Neural progenitor cell (in vitro differentiated cells): ENCODE results near the gene RABGGTB. TPM values are rescaled to one million over a fixed set of nuclear protein-coding genes. Genes with fewer than 3 reads are reported as not detected.

Experiments
- DNase-seq: peaks from one replicate; pipeline ENCODE4 v3.0.0-alpha.2; 2016; ENCODE audit warnings: low spot score
- H2AFZ ChIP-seq: fragments of 200-600 bp; sonication (generic); replicated peaks from 2 replicates; pipeline ENCODE4 v1.6.1; 2016; ENCODE audit warnings: antibody characterized with exemption
- H3F3A ChIP-seq: fragments of 200-600 bp; sonication (generic); 2 replicates; pipeline ENCODE4 v1.6.1; 2016; ENCODE audit warnings: antibody characterized with exemption, low read depth
- H3K27ac ChIP-seq: fragments of 200-600 bp; sonication (generic); 2 replicates; pipeline ENCODE4 v1.5.1; 2016; ENCODE audit warnings: mild to moderate bottlenecking
- H3K27me3 ChIP-seq: fragments of 200-600 bp; sonication (generic); 2 replicates; pipeline ENCODE4 v1.6.1; 2016; ENCODE audit warnings: mild to moderate bottlenecking, moderate library complexity
- H3K36me3 ChIP-seq: fragments of 200-600 bp; sonication (generic); 2 replicates; pipeline ENCODE4 v1.5.1; 2016
- H3K4me1 ChIP-seq: fragments of 200-600 bp; sonication (generic); 2 replicates; pipeline ENCODE4 v1.6.1; 2016; ENCODE audit warnings: mixed run types
- H3K4me2 ChIP-seq: fragments of 200-600 bp; sonication (generic); 2 replicates; pipeline ENCODE4 v1.6.1; 2016
- H3K4me3 ChIP-seq: fragments of 200-600 bp; sonication (generic); 2 replicates; pipeline ENCODE4 v1.5.1; 2016
- H3K79me2 ChIP-seq: fragments of 200-600 bp; sonication (generic); 2 replicates; pipeline ENCODE4 v1.6.1; 2016; ENCODE audit warnings: low read depth
- H3K9ac ChIP-seq: fragments of 200-600 bp; sonication (generic); 2 replicates; pipeline ENCODE4 v1.6.1; 2016
- H3K9me3 ChIP-seq: fragments of 200-600 bp; sonication (generic); 2 replicates; pipeline ENCODE4 v1.5.1; 2016; ENCODE audit warnings: low read depth
- H4K20me1 ChIP-seq: fragments of 200-600 bp; sonication (generic); 2 replicates; pipeline ENCODE4 v1.6.1; 2016; ENCODE audit warnings: low read depth
- H3K27ac Mint-ChIP-seq: 3 replicates; pipeline ENCODE4 v1.8.0; 2021; ENCODE audit warnings: mixed read lengths
- H3K27me3 Mint-ChIP-seq: 2 replicates; pipeline ENCODE4 v1.8.0; 2022; ENCODE audit warnings: low read depth, mild to moderate bottlenecking, inconsistent platforms, moderate library complexity, mixed read lengths; ENCODE audit not compliant: insufficient read depth
- H3K36me3 Mint-ChIP-seq: 3 replicates; pipeline ENCODE4 v1.8.0; 2021; ENCODE audit warnings: mixed read lengths
- H3K4me1 Mint-ChIP-seq: 3 replicates; pipeline ENCODE4 v1.8.0; 2021; ENCODE audit warnings: mixed read lengths
- H3K4me3 Mint-ChIP-seq: 3 replicates; pipeline ENCODE4 v1.8.0; 2021; ENCODE audit warnings: mild to moderate bottlenecking, moderate library complexity, mixed read lengths
- H3K9me3 Mint-ChIP-seq: 3 replicates; pipeline ENCODE4 v1.8.0; 2020; ENCODE audit warnings: mixed read lengths
- EZH2 ChIP-seq: fragments of 200-600 bp; sonication (generic); IDR thresholded peaks from 2 replicates; pipeline ENCODE4 v1.6.1; 2017; ENCODE audit warnings: antibody characterized with exemption, mild to moderate bottlenecking, moderate library complexity
- EZH2phosphoT487 ChIP-seq: fragments of 200-600 bp; sonication (generic); IDR thresholded peaks from 2 replicates; pipeline ENCODE4 v1.6.1; 2017; ENCODE audit warnings: antibody characterized with exemption
- total RNA-seq: library from RNA; depleted of rRNA; stranded (reverse); fragments of >200 nt; gene quantifications from 2 replicates; pipeline ENCODE4 v1.2.3, GENCODE V29; 2015; ENCODE audit warnings: low replicate concordance
- TF ChIP-seq, protein P1 (sequence below): fragments of 200-600 bp; sonication (generic); IDR thresholded peaks from 2 replicates; pipeline ENCODE4 v1.5.1; 2017; ENCODE audit warnings: antibody characterized with exemption, mild to moderate bottlenecking

Gene RABGGTB
- total RNA-seq, 1 donor from 2014 or later: 132 TPM

- peak overlapping the region; percentile 64 for H3K27ac Mint-ChIP-seq
- peaks cover 7% of the 10 kb centered on the region for H3K9me3 Mint-ChIP-seq
- peak overlapping the region; percentile 58 for H3K4me3 ChIP-seq
- no peak for TF ChIP-seq EZH2phosphoT487
- TF ChIP-seq, protein P1, sequence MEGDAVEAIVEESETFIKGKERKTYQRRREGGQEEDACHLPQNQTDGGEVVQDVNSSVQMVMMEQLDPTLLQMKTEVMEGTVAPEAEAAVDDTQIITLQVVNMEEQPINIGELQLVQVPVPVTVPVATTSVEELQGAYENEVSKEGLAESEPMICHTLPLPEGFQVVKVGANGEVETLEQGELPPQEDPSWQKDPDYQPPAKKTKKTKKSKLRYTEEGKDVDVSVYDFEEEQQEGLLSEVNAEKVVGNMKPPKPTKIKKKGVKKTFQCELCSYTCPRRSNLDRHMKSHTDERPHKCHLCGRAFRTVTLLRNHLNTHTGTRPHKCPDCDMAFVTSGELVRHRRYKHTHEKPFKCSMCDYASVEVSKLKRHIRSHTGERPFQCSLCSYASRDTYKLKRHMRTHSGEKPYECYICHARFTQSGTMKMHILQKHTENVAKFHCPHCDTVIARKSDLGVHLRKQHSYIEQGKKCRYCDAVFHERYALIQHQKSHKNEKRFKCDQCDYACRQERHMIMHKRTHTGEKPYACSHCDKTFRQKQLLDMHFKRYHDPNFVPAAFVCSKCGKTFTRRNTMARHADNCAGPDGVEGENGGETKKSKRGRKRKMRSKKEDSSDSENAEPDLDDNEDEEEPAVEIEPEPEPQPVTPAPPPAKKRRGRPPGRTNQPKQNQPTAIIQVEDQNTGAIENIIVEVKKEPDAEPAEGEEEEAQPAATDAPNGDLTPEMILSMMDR: no peak
- TF ChIP-seq EZH2: no peak
- peaks cover 41% of the 10 kb centered on the region for H4K20me1 ChIP-seq
- no peak for DNase-seq
- peaks cover 7% of the 10 kb centered on the region for H3K36me3 Mint-ChIP-seq
- peak overlapping the region; percentile 78 for H2AFZ ChIP-seq
- peaks cover 14% of the 10 kb centered on the region for H3F3A ChIP-seq
- H3K4me1 ChIP-seq: peaks cover 38% of the 10 kb centered on the region
- peaks cover 35% of the 10 kb centered on the region for H3K4me1 Mint-ChIP-seq
- H3K36me3 ChIP-seq: no peaks in the 10 kb centered on the region
- H3K9me3 ChIP-seq: no peaks in the 10 kb centered on the region
- no peaks in the 10 kb centered on the region for H3K27me3 ChIP-seq
- no peak overlapping the region for H3K27ac ChIP-seq
- H3K9ac ChIP-seq: peak overlapping the region; percentile 38
- peaks cover 4% of the 10 kb centered on the region for H3K27me3 Mint-ChIP-seq
- peak overlapping the region; percentile 98 for H3K4me3 Mint-ChIP-seq
- peaks cover 44% of the 10 kb centered on the region for H3K79me2 ChIP-seq
- H3K4me2 ChIP-seq: peak overlapping the region; percentile 93
These were observed 605 bp upstream of the RABGGTB start for GRCh38 chr1:75785320-75785982.

GRCh38 chr1:75786901-75787493 is 941 bp downstream of the RABGGTB start:
- Mint-ChIP-seq H3K36me3 (peaks cover 17% of the 10 kb centered on the region), H3K4me1 (peaks cover 40% of the 10 kb centered on the region), H3K4me3 (peak overlapping the region; percentile 98), H3K9me3 (peaks cover 2% of the 10 kb centered on the region), H3K27ac (peak overlapping the region; percentile 46), H3K27me3 (no peaks in the 10 kb centered on the region)
- Histone ChIP-seq H3K9me3 (no peaks in the 10 kb centered on the region), H4K20me1 (peaks cover 50% of the 10 kb centered on the region), H3K4me2 (peak overlapping the region; percentile 93), H3F3A (peaks cover 23% of the 10 kb centered on the region), H3K36me3 (peaks cover 13% of the 10 kb centered on the region), H2AFZ (no peak overlapping the region), H3K79me2 (peaks cover 60% of the 10 kb centered on the region), H3K27me3 (no peaks in the 10 kb centered on the region), H3K9ac (peak overlapping the region; percentile 81), H3K4me3 (peak overlapping the region; percentile 58), H3K27ac (no peak overlapping the region), H3K4me1 (peaks cover 49% of the 10 kb centered on the region)
- TF ChIP-seq EZH2phosphoT487 (no peak), EZH2 (no peak)
- TF ChIP-seq, protein P1: no peak
- DNase-seq: no peak

- H3K4me3 Mint-ChIP-seq: peak overlapping the region; percentile 98
- peaks cover 40% of the 10 kb centered on the region for H3K4me1 Mint-ChIP-seq
- Histone ChIP-seq H3K4me1 (peaks cover 49% of the 10 kb centered on the region), H3K27me3 (no peaks in the 10 kb centered on the region), H2AFZ (no peak overlapping the region), H3K36me3 (peaks cover 18% of the 10 kb centered on the region), H3K4me3 (peak overlapping the region; percentile 58), H4K20me1 (peaks cover 56% of the 10 kb centered on the region), H3K79me2 (peaks cover 65% of the 10 kb centered on the region), H3K27ac (no peak overlapping the region), H3F3A (peaks cover 28% of the 10 kb centered on the region), H3K4me2 (peak overlapping the region; percentile 93), H3K9ac (peak overlapping the region; percentile 81), H3K9me3 (no peaks in the 10 kb centered on the region)
- no peaks in the 10 kb centered on the region for H3K27me3 Mint-ChIP-seq
- H3K36me3 Mint-ChIP-seq: peaks cover 17% of the 10 kb centered on the region
- peaks cover 2% of the 10 kb centered on the region for H3K9me3 Mint-ChIP-seq
- peak overlapping the region; percentile 46 for H3K27ac Mint-ChIP-seq
- no peak for DNase-seq
- TF ChIP-seq EZH2 (no peak), EZH2phosphoT487 (no peak)
- TF ChIP-seq, protein P1: no peak
These were observed 1.5 kb downstream of the RABGGTB start for GRCh38 chr1:75787524-75787923.
